ENCODE measurements around the gene DUSP15. TPM values are rescaled to one million over a fixed set of nuclear protein-coding genes. Genes with fewer than 3 reads are reported as not detected.

DUSP15 gene
- total and polyA plus RNA-seq, 2 of the 4 experiments (the other 2 are of a cell fraction) = not detected

DNA sequence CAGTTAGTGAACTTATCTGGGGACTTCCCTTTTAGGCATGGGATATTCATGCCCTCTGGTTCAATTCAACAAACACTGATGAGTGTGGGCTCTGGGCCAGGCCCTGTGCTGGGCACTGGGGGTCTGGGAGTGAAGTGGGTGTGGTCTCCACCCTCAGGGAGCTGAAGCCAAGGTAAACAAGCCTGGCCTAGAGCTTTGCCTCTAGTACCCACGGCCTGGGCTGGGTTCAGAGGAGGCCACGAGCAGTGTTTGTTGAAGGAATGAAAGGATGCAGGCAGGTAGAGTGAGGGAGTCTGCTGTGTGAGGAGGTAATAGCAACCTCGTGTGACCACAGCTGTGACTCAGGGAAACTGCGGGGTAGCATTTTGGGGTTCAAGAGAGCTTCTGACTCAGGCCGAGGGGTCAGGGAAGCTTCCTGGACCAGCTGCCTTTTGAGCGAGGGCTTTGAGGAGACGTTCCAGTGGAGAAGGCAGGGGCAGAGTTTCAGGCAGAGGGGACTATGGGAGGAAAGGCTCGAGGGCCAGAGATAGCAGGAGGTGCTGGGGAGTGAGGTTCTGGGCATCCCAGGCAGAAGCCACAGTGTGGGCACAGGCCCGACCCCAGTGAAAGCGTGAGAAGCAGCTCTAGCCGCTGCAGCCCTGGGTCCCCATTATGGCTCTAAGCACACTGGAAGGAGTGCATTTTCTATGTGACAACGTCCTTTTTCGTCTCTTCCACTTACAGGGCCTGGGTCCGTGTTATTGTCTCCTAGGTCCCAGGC, 45.6 kb downstream of the DUSP15 start:
- in situ Hi-C loops (cut with MboI; ENCODE audit: low sequenced_read_pairs) = loop anchor here (5.0 to 25.0 kb wide), 4 partner anchors 130 to 838 kb away; partner anchors contain the start of genes C20orf203 and PDRG1
- H4K91ac ChIP-seq (ENCODE audit: insufficient read depth, low read depth, low read length) = no peak overlapping the region
- H3K9me3 ChIP-seq (ENCODE audit: control insufficient read depth, insufficient read depth, low read length) = no peaks in the 10 kb centered on the region
- no peak overlapping the region for H2AFZ ChIP-seq (replicated peaks; ENCODE audit: low read length, poor library complexity)
- H2AK5ac ChIP-seq (ENCODE audit: low read depth, low read length) = no peak overlapping the region
- H3K56ac ChIP-seq (ENCODE audit: extremely low read depth, insufficient read depth, low read length) = no peak overlapping the region
- H2BK20ac ChIP-seq (ENCODE audit: low read depth, low read length) = no peak overlapping the region
- ATAC-seq (ENCODE audit: low read depth) = no peak
- no peak overlapping the region for H4K5ac ChIP-seq (ENCODE audit: low read depth, low read length)
- H3K4me3 ChIP-seq (ENCODE audit: insufficient read depth, low read depth, low read length) = no peak overlapping the region
- ChIA-PET CTCF (no interaction called here), POLR2A (ENCODE audit: unreplicated experiment) (no interaction called here)
- TF ChIP-seq RFX5 (IDR thresholded peaks at IDR 0.05; ENCODE audit: low read depth, low read length) (no peak), FOS (IDR thresholded peaks at IDR 0.05; ENCODE audit: low read depth, low read length) (no peak), BHLHE40 (IDR thresholded peaks at IDR 0.05; ENCODE audit: low read depth, low read length) (no peak), MAZ (IDR thresholded peaks at IDR 0.05; ENCODE audit: borderline replicate concordance, low read depth, low read length) (no peak)
- H4K20me1 ChIP-seq (ENCODE audit: insufficient read depth, low read length) = no peaks in the 10 kb centered on the region
- H2BK15ac ChIP-seq (ENCODE audit: low read depth, low read length) = no peak overlapping the region
- peaks cover 3% of the 10 kb centered on the region for H3K27me3 ChIP-seq (ENCODE audit: control insufficient read depth, insufficient read depth, low read length)
- H4K8ac ChIP-seq (ENCODE audit: low read depth in 2 of 2, low read length in 2 of 2) = no peak overlapping the region
- H3K36me3 ChIP-seq (ENCODE audit: control insufficient read depth, insufficient read depth, low read length) = no peaks in the 10 kb centered on the region
- H3K27ac ChIP-seq (ENCODE audit: insufficient read depth, low read length) = no peak overlapping the region
- no peak for DNase-seq
- no peak overlapping the region for H3K18ac ChIP-seq (ENCODE audit: low read depth, low read length)
- no peak overlapping the region for H3K4me2 ChIP-seq (ENCODE audit: low read depth, low read length)
- dilution Hi-C loops (cut with HindIII; ENCODE audit: low sequenced_read_pairs, unreplicated experiment) = no loop called here
- H2BK120ac ChIP-seq (ENCODE audit: low read depth, low read length) = no peak overlapping the region
- WGBS, 2 experiments (ENCODE audit: extremely low coverage in 2 of 2, insufficient read length in 1 of 2) = 86% methylated on average over 10 of the region's 14 CpGs; no CpG with 5 or more reads in 1 of the 2 experiments
- H2BK5ac ChIP-seq (ENCODE audit: low read depth, low read length, poor library complexity, severe bottlenecking) = no peak overlapping the region
- no peaks in the 10 kb centered on the region for H3K9me1 ChIP-seq (ENCODE audit: insufficient read depth, low read length)
- no peaks in the 10 kb centered on the region for H3K4me1 ChIP-seq (ENCODE audit: control insufficient read depth, insufficient read depth, low read length)
- peak overlapping the region; percentile 65 for H2AK9ac ChIP-seq (replicated peaks; ENCODE audit: low read depth, low read length, poor library complexity)
- no peak overlapping the region for H3K4ac ChIP-seq (ENCODE audit: low read depth, low read length)
- H3K9ac ChIP-seq (ENCODE audit: low read depth, low read length) = no peak overlapping the region
- H3K23ac ChIP-seq (ENCODE audit: low read depth, low read length) = no peak overlapping the region
- BruUV-seq (replicated peaks) = no TSS peak
- no peaks in the 10 kb centered on the region; a peak in 1 of 4 replicates for H3K79me1 ChIP-seq (ENCODE audit: low read depth in 1 of 2, low read length in 2 of 2)
- no peak overlapping the region for H3K14ac ChIP-seq (replicated peaks; ENCODE audit: low read depth, low read length)
- intact Hi-C loops (cut with micrococcal nuclease) = loop anchor here (5.0 kb wide), 1 partner anchor 383 kb away; the partner anchor contains the start of genes PLAGL2 and POFUT1
